Occipital lobe (tissue), 2 donors: ENCODE results near the gene MLLT3. TPM values are rescaled to one million over a fixed set of nuclear protein-coding genes. Genes with fewer than 3 reads are reported as not detected.

ENCODE experiments used
- DNase-seq: peaks from one replicate; lab custom pipeline; 2025; lab: John Stamatoyannopoulos, UW
- total RNA-seq: library from RNA; depleted of rRNA; stranded (reverse); fragments of >200 nt; gene quantifications from one replicate; pipeline ENCODE4 v1.2.3, GENCODE V29; 2014

Gene MLLT3
- total RNA-seq, 1 donor from 2014 or later: 152 TPM

GRCh38 chr9:20625003-20625349 lies 2.7 kb upstream of the MLLT3 start:
- DNase-seq: no peak

GRCh38 chr9:20624201-20625002 lies 2.1 kb upstream of the MLLT3 start:
- peak; percentile 41 for DNase-seq

GRCh38 chr9:20623748-20624124 lies 1.4 kb upstream of the MLLT3 start:
- DNase-seq: no peak

GRCh38 chr9:20623021-20623747 lies 885 bp upstream of the MLLT3 start:
- no peak for DNase-seq

GRCh38 chr9:20621471-20622329 lies 599 bp downstream of the MLLT3 start:
- DNase-seq: peak; percentile 82

GRCh38 chr9:20620650-20621470 lies 1.4 kb downstream of the MLLT3 start:
- peak; percentile 31 for DNase-seq

GRCh38 chr9:20619487-20620200 lies 2.7 kb downstream of the MLLT3 start:
- DNase-seq: no peak

- DNase-seq: no peak
These were observed 3.9 kb downstream of the MLLT3 start for GRCh38 chr9:20618361-20618802.

- DNase-seq: no peak
These were observed 5.5 kb downstream of the MLLT3 start for GRCh38 chr9:20616808-20617207.

- no peak for DNase-seq
These were observed 7.6 kb downstream of the MLLT3 start for GRCh38 chr9:20614602-20615216.

GRCh38 chr9:20611691-20612287 lies 10.5 kb downstream of the MLLT3 start:
- DNase-seq: no peak

GRCh38 chr9:20610591-20610990 lies 11.7 kb downstream of the MLLT3 start:
- no peak for DNase-seq

GRCh38 chr9:20608582-20608981 lies 13.7 kb downstream of the MLLT3 start:
- no peak for DNase-seq

- DNase-seq: no peak
These were observed 15.6 kb downstream of the MLLT3 start for GRCh38 chr9:20606652-20607051.

GRCh38 chr9:20604562-20604961 lies 17.7 kb downstream of the MLLT3 start:
- no peak for DNase-seq

GRCh38 chr9:20603524-20604268 lies 18.6 kb downstream of the MLLT3 start:
- no peak for DNase-seq

GRCh38 chr9:20601292-20601691 lies 21.0 kb downstream of the MLLT3 start:
- no peak for DNase-seq

- DNase-seq: no peak
These were observed 23.1 kb downstream of the MLLT3 start for GRCh38 chr9:20599195-20599594.

- no peak for DNase-seq
These were observed 23.9 kb downstream of the MLLT3 start for GRCh38 chr9:20598367-20598766.
